GM23338 (cell line): ENCODE data around the gene COMP.

ENCODE experiments used
- EZH2 ChIP-seq: fragments of 200-600 bp; sonication (generic); IDR thresholded peaks from one replicate; pipeline ENCODE4 v1.8.0; 2017; ENCODE audit warnings: antibody characterized with exemption, mild to moderate bottlenecking, low read depth; ENCODE audit not compliant: unreplicated experiment
- EZH2phosphoT487 ChIP-seq: fragments of 200-600 bp; sonication (generic); IDR thresholded peaks from one replicate; pipeline ENCODE4 v1.8.1; 2018; ENCODE audit warnings: antibody characterized with exemption; ENCODE audit not compliant: unreplicated experiment
- POLR2AphosphoS5 ChIP-seq: IDR thresholded peaks from 2 replicates; pipeline ENCODE4 v1.6.1; 2016; ENCODE audit warnings: antibody characterized with exemption, low read depth
- ZNF331 ChIP-seq: fragments of 250-450 bp; sonication (Bioruptor Pico); IDR thresholded peaks from 2 replicates; pipeline ENCODE4 v1.5.0; 2020; ENCODE audit warnings: low read depth, mild to moderate bottlenecking, moderate library complexity
- TF ChIP-seq, protein P1 (sequence below), 2 experiments: fragments of 200-600 bp in 1 of 2; sonication (generic) in 1 of 2; conservative IDR thresholded peaks; 2 replicates each; pipeline versions ENCODE4 v1.5.1 to v1.6.1; 2016 to 2017; ENCODE audit warnings: antibody characterized with exemption in 2 of 2, low read depth in 2 of 2, mild to moderate bottlenecking in 2 of 2, moderate library complexity in 1 of 2
- TF ChIP-seq, protein P2 (sequence below): IDR thresholded peaks from one replicate; pipeline ENCODE4 v1.6.1; 2018; ENCODE audit warnings: antibody characterized with exemption; ENCODE audit not compliant: unreplicated experiment
- TF ChIP-seq, protein P3 (sequence below): fragments of 250-450 bp; sonication (Bioruptor Pico); IDR thresholded peaks from 2 replicates; pipeline ENCODE4 v1.5.0; 2020; ENCODE audit warnings: mild to moderate bottlenecking, moderate library complexity
- TF ChIP-seq, protein P4 (sequence below): IDR thresholded peaks from 2 replicates; pipeline ENCODE4 v1.6.1; 2016; ENCODE audit warnings: antibody characterized with exemption

DNA sequence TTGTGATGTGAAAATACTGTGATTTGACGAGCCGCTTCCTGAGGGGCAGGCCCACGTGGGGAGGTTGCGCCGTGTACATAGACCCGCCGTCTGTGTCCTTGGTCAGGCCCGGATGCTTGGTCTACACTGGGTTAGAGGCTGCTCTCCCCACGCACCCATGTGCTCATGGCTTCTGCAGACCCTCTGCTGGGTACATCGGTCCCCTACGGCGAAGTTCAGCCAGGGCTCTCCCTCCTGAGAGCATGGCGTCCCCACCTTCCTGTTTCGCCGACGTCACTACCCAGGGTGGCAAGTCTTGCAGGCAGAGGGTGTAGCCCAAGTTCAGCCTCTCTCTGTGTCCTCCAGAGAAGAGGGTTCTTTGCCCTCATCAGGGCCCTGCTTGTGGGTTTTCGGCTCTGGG is 11.0 kb downstream of the COMP start:
- TF ChIP-seq, protein P1, sequence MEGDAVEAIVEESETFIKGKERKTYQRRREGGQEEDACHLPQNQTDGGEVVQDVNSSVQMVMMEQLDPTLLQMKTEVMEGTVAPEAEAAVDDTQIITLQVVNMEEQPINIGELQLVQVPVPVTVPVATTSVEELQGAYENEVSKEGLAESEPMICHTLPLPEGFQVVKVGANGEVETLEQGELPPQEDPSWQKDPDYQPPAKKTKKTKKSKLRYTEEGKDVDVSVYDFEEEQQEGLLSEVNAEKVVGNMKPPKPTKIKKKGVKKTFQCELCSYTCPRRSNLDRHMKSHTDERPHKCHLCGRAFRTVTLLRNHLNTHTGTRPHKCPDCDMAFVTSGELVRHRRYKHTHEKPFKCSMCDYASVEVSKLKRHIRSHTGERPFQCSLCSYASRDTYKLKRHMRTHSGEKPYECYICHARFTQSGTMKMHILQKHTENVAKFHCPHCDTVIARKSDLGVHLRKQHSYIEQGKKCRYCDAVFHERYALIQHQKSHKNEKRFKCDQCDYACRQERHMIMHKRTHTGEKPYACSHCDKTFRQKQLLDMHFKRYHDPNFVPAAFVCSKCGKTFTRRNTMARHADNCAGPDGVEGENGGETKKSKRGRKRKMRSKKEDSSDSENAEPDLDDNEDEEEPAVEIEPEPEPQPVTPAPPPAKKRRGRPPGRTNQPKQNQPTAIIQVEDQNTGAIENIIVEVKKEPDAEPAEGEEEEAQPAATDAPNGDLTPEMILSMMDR (conservative IDR thresholded peaks at IDR 0.05; ENCODE audit: low read depth in 2 of 2): no peak
- TF ChIP-seq EZH2 (no peak), POLR2AphosphoS5 (no peak), EZH2phosphoT487 (no peak), ZNF331 (CRISPR knock-in tag) (no peak)
- TF ChIP-seq, protein P2, sequence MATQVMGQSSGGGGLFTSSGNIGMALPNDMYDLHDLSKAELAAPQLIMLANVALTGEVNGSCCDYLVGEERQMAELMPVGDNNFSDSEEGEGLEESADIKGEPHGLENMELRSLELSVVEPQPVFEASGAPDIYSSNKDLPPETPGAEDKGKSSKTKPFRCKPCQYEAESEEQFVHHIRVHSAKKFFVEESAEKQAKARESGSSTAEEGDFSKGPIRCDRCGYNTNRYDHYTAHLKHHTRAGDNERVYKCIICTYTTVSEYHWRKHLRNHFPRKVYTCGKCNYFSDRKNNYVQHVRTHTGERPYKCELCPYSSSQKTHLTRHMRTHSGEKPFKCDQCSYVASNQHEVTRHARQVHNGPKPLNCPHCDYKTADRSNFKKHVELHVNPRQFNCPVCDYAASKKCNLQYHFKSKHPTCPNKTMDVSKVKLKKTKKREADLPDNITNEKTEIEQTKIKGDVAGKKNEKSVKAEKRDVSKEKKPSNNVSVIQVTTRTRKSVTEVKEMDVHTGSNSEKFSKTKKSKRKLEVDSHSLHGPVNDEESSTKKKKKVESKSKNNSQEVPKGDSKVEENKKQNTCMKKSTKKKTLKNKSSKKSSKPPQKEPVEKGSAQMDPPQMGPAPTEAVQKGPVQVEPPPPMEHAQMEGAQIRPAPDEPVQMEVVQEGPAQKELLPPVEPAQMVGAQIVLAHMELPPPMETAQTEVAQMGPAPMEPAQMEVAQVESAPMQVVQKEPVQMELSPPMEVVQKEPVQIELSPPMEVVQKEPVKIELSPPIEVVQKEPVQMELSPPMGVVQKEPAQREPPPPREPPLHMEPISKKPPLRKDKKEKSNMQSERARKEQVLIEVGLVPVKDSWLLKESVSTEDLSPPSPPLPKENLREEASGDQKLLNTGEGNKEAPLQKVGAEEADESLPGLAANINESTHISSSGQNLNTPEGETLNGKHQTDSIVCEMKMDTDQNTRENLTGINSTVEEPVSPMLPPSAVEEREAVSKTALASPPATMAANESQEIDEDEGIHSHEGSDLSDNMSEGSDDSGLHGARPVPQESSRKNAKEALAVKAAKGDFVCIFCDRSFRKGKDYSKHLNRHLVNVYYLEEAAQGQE: no peak
- TF ChIP-seq, protein P3, sequence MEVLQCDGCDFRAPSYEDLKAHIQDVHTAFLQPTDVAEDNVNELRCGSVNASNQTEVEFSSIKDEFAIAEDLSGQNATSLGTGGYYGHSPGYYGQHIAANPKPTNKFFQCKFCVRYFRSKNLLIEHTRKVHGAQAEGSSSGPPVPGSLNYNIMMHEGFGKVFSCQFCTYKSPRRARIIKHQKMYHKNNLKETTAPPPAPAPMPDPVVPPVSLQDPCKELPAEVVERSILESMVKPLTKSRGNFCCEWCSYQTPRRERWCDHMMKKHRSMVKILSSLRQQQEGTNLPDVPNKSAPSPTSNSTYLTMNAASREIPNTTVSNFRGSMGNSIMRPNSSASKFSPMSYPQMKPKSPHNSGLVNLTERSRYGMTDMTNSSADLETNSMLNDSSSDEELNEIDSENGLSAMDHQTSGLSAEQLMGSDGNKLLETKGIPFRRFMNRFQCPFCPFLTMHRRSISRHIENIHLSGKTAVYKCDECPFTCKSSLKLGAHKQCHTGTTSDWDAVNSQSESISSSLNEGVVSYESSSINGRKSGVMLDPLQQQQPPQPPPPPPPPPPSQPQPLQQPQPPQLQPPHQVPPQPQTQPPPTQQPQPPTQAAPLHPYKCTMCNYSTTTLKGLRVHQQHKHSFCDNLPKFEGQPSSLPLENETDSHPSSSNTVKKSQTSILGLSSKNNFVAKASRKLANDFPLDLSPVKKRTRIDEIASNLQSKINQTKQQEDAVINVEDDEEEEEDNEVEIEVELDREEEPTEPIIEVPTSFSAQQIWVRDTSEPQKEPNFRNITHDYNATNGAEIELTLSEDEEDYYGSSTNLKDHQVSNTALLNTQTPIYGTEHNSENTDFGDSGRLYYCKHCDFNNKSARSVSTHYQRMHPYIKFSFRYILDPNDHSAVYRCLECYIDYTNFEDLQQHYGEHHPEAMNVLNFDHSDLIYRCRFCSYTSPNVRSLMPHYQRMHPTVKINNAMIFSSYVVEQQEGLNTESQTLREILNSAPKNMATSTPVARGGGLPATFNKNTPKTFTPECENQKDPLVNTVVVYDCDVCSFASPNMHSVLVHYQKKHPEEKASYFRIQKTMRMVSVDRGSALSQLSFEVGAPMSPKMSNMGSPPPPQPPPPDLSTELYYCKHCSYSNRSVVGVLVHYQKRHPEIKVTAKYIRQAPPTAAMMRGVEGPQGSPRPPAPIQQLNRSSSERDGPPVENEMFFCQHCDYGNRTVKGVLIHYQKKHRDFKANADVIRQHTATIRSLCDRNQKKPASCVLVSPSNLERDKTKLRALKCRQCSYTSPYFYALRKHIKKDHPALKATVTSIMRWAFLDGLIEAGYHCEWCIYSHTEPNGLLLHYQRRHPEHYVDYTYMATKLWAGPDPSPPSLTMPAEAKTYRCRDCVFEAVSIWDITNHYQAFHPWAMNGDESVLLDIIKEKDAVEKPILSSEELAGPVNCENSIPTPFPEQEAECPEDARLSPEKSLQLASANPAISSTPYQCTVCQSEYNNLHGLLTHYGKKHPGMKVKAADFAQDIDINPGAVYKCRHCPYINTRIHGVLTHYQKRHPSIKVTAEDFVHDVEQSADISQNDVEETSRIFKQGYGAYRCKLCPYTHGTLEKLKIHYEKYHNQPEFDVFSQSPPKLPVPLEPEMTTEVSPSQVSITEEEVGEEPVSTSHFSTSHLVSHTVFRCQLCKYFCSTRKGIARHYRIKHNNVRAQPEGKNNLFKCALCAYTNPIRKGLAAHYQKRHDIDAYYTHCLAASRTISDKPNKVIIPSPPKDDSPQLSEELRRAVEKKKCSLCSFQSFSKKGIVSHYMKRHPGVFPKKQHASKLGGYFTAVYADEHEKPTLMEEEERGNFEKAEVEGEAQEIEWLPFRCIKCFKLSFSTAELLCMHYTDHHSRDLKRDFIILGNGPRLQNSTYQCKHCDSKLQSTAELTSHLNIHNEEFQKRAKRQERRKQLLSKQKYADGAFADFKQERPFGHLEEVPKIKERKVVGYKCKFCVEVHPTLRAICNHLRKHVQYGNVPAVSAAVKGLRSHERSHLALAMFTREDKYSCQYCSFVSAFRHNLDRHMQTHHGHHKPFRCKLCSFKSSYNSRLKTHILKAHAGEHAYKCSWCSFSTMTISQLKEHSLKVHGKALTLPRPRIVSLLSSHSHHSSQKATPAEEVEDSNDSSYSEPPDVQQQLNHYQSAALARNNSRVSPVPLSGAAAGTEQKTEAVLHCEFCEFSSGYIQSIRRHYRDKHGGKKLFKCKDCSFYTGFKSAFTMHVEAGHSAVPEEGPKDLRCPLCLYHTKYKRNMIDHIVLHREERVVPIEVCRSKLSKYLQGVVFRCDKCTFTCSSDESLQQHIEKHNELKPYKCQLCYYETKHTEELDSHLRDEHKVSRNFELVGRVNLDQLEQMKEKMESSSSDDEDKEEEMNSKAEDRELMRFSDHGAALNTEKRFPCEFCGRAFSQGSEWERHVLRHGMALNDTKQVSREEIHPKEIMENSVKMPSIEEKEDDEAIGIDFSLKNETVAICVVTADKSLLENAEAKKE (CRISPR knock-in tag): no peak
- TF ChIP-seq, protein P4, sequence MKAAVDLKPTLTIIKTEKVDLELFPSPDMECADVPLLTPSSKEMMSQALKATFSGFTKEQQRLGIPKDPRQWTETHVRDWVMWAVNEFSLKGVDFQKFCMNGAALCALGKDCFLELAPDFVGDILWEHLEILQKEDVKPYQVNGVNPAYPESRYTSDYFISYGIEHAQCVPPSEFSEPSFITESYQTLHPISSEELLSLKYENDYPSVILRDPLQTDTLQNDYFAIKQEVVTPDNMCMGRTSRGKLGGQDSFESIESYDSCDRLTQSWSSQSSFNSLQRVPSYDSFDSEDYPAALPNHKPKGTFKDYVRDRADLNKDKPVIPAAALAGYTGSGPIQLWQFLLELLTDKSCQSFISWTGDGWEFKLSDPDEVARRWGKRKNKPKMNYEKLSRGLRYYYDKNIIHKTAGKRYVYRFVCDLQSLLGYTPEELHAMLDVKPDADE: no peak
